Measurements from ENCODE around the gene PRKN.

PRKN gene

GRCh38 chr6:161971043-161971442 is 756.5 kb downstream of the PRKN start:
- no peaks in the 10 kb centered on the region for H3K36me3 ChIP-seq (ENCODE audit: control insufficient read depth, insufficient read depth, low read length)

GRCh38 chr6:161963634-161964234 is 763.8 kb downstream of the PRKN start:
- no peaks in the 10 kb centered on the region for H3K27me3 ChIP-seq (ENCODE audit: control insufficient read depth, insufficient read depth, low read length)
- no peaks in the 10 kb centered on the region for H3K4me1 ChIP-seq (ENCODE audit: control insufficient read depth, insufficient read depth, low read length)
- H3K27ac ChIP-seq (ENCODE audit: low read depth, low read length) = no peak overlapping the region
- H3K9ac ChIP-seq (ENCODE audit: low read length) = no peak overlapping the region
- H3K4me3 ChIP-seq (ENCODE audit: low read length) = no peak overlapping the region
- no peaks in the 10 kb centered on the region for H3K36me3 ChIP-seq (ENCODE audit: control insufficient read depth, insufficient read depth, low read length)

More at GRCh38 chr6:161971043-161971442, 756.5 kb downstream of the PRKN start:
- no peak overlapping the region for H3K9ac ChIP-seq (ENCODE audit: low read length)
- H3K27me3 ChIP-seq (ENCODE audit: control insufficient read depth, insufficient read depth, low read length) = no peaks in the 10 kb centered on the region
- H3K27ac ChIP-seq (ENCODE audit: low read depth, low read length) = no peak overlapping the region
- no peaks in the 10 kb centered on the region for H3K4me1 ChIP-seq (ENCODE audit: control insufficient read depth, insufficient read depth, low read length)
- no peak overlapping the region for H3K4me3 ChIP-seq (ENCODE audit: low read length)

DNA sequence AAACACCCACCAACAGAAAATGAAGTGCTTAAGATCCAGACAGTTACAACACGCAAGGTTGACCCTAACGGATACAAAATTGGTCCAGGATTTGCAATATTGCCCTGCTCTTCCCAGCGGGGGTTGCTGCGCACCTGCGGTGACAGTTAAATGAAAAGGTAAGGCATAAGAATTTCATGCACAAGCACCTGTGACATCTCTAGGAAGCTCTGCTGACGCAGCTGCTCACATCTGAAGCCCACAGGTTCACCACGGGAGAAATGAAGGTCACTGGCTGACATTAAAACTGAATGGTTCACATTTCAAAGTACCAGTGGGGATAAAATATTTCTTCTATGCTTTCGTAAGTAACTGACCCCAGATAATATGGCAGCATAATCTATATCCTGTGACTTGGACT is 764.4 kb downstream of the PRKN start:
- Histone ChIP-seq H3K27ac (ENCODE audit: low read depth, low read length) (no peak overlapping the region), H3K9ac (ENCODE audit: low read length) (no peak overlapping the region), H3K36me3 (ENCODE audit: control insufficient read depth, insufficient read depth, low read length) (no peaks in the 10 kb centered on the region), H3K27me3 (ENCODE audit: control insufficient read depth, insufficient read depth, low read length) (no peaks in the 10 kb centered on the region), H3K4me1 (ENCODE audit: control insufficient read depth, insufficient read depth, low read length) (no peaks in the 10 kb centered on the region), H3K4me3 (ENCODE audit: low read length) (no peak overlapping the region)

DNA sequence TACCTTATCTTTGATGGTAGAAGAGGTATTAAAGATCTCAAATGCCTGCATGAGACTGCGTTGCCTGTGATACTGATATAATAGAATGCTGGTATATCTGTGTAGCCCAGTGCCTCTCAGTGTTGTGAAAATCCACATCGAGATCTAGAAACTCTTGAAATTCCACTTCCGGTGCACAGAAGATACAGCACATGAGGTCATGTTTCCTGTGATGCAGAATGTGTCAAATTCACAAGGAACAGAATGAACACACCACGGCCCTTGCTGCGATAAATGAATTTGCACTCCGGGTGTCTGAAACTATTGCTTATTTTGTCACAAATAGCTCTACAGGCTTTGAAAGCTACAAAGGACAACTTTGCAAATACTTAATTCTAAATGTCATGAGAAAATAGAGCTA is 765.8 kb downstream of the PRKN start:
- no peak overlapping the region for H3K9ac ChIP-seq (ENCODE audit: low read length)
- no peaks in the 10 kb centered on the region for H3K27me3 ChIP-seq (ENCODE audit: control insufficient read depth, insufficient read depth, low read length)
- H3K36me3 ChIP-seq (ENCODE audit: control insufficient read depth, insufficient read depth, low read length) = no peaks in the 10 kb centered on the region
- no peak overlapping the region for H3K27ac ChIP-seq (ENCODE audit: low read depth, low read length)
- H3K4me1 ChIP-seq (ENCODE audit: control insufficient read depth, insufficient read depth, low read length) = no peaks in the 10 kb centered on the region
- no peak overlapping the region for H3K4me3 ChIP-seq (ENCODE audit: low read length)

- H3K9ac ChIP-seq (ENCODE audit: low read length) = no peak overlapping the region
- H3K27me3 ChIP-seq (ENCODE audit: control insufficient read depth, insufficient read depth, low read length) = no peaks in the 10 kb centered on the region
- no peaks in the 10 kb centered on the region for H3K4me1 ChIP-seq (ENCODE audit: control insufficient read depth, insufficient read depth, low read length)
- H3K4me3 ChIP-seq (ENCODE audit: low read length) = no peak overlapping the region
- no peaks in the 10 kb centered on the region for H3K36me3 ChIP-seq (ENCODE audit: control insufficient read depth, insufficient read depth, low read length)
- H3K27ac ChIP-seq (ENCODE audit: low read depth, low read length) = no peak overlapping the region
Observed at GRCh38 chr6:161961046-161961445, 766.5 kb downstream of the PRKN start.

DNA sequence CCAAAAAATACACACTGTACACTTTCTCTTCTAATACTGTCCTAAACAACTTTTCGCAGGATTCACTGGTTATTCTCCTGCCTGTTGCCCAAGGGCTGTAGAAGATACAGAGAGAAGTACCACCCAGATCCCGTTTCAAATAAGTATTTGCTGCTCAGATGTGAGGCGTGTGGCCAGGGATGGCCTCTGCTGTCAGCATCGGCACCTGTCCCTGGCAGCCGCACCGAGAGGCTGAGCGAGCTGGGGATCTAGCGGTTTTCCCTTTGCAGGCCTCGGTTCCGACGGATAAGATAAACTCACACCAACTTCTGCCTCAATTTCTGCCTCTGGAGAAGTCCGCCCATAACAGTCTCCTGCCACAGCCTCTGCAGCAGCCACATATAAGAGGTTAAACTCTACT is 768.5 kb downstream of the PRKN start:
- Histone ChIP-seq H3K4me3 (ENCODE audit: low read length) (no peak overlapping the region), H3K36me3 (ENCODE audit: control insufficient read depth, insufficient read depth, low read length) (no peaks in the 10 kb centered on the region), H3K27me3 (ENCODE audit: control insufficient read depth, insufficient read depth, low read length) (no peaks in the 10 kb centered on the region), H3K9ac (ENCODE audit: low read length) (no peak overlapping the region), H3K4me1 (ENCODE audit: control insufficient read depth, insufficient read depth, low read length) (no peaks in the 10 kb centered on the region), H3K27ac (ENCODE audit: low read depth, low read length) (no peak overlapping the region)

- Histone ChIP-seq H3K27ac (ENCODE audit: low read depth, low read length) (no peak overlapping the region), H3K27me3 (ENCODE audit: control insufficient read depth, insufficient read depth, low read length) (no peaks in the 10 kb centered on the region), H3K4me1 (ENCODE audit: control insufficient read depth, insufficient read depth, low read length) (no peaks in the 10 kb centered on the region), H3K36me3 (ENCODE audit: control insufficient read depth, insufficient read depth, low read length) (no peaks in the 10 kb centered on the region), H3K4me3 (ENCODE audit: low read length) (no peak overlapping the region), H3K9ac (ENCODE audit: low read length) (no peak overlapping the region)
Observed at GRCh38 chr6:161956082-161956481, 771.5 kb downstream of the PRKN start.

DNA sequence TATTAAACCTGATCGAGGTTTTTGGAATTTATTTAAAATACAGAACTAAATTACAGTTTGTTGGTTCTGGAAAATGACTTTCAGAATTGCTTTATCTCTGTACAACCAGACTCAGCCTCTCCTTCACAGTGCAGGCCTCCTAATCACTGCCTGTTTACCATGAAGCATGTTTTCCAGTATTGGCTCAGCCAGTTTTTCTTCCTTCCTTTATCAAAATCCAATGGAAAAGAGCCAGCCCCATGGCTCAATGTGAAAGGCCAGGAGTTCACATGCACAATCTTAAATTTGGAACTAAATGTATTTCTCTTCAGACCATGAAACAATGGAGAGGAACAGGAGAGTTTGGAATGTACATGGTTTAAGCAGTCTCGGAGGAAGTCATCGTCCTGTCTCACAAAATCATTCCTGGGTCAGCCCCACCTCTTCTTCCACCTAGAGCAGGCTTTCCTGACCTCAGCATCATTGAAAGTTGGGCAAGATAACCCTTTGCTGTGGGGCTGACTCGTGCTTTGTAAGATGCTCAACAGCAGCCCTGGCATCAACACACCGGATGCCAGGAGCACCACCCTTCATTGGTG is 772.8 kb downstream of the PRKN start:
- Histone ChIP-seq H3K27ac (ENCODE audit: low read depth, low read length) (no peak overlapping the region), H3K4me1 (ENCODE audit: control insufficient read depth, insufficient read depth, low read length) (no peaks in the 10 kb centered on the region), H3K9ac (ENCODE audit: low read length) (no peak overlapping the region), H3K4me3 (ENCODE audit: low read length) (no peak overlapping the region), H3K27me3 (ENCODE audit: control insufficient read depth, insufficient read depth, low read length) (no peaks in the 10 kb centered on the region), H3K36me3 (ENCODE audit: control insufficient read depth, insufficient read depth, low read length) (no peaks in the 10 kb centered on the region)

DNA sequence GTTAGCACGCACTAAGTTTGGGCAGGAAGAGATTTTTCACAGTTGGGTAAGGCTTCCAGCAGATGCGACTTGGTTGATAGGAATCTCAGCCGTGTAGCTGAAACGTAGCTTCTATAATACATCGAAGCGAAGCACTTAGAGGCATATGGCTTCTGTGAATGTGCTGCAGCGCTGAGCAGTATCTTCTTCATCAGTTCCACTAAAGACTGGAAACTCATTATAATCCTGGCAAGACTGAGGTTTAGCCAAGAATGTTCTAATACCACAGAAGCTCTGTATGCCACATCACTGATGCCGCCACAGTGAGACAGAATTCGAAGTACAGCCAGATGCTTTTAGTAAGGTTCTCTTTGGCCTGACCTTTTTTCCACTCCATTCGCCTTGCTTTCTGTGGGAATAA is 773.5 kb downstream of the PRKN start:
- H3K27me3 ChIP-seq (ENCODE audit: control insufficient read depth, insufficient read depth, low read length) = no peaks in the 10 kb centered on the region
- H3K4me1 ChIP-seq (ENCODE audit: control insufficient read depth, insufficient read depth, low read length) = no peaks in the 10 kb centered on the region
- H3K4me3 ChIP-seq (ENCODE audit: low read length) = no peak overlapping the region
- no peaks in the 10 kb centered on the region for H3K36me3 ChIP-seq (ENCODE audit: control insufficient read depth, insufficient read depth, low read length)
- no peak overlapping the region for H3K9ac ChIP-seq (ENCODE audit: low read length)
- H3K27ac ChIP-seq (ENCODE audit: low read depth, low read length) = no peak overlapping the region

GRCh38 chr6:161951126-161951525 is 776.4 kb downstream of the PRKN start:
- Histone ChIP-seq H3K36me3 (ENCODE audit: control insufficient read depth, insufficient read depth, low read length) (no peaks in the 10 kb centered on the region), H3K9ac (ENCODE audit: low read length) (no peak overlapping the region), H3K4me1 (ENCODE audit: control insufficient read depth, insufficient read depth, low read length) (no peaks in the 10 kb centered on the region), H3K27me3 (ENCODE audit: control insufficient read depth, insufficient read depth, low read length) (no peaks in the 10 kb centered on the region), H3K4me3 (ENCODE audit: low read length) (no peak overlapping the region), H3K27ac (ENCODE audit: low read depth, low read length) (no peak overlapping the region)

GRCh38 chr6:161949531-161949930 is 778.0 kb downstream of the PRKN start:
- H3K9ac ChIP-seq (ENCODE audit: low read length) = no peak overlapping the region
- H3K27me3 ChIP-seq (ENCODE audit: control insufficient read depth, insufficient read depth, low read length) = no peaks in the 10 kb centered on the region

GRCh38 chr6:161948462-161948861 is 779.1 kb downstream of the PRKN start:
- no peaks in the 10 kb centered on the region for H3K4me1 ChIP-seq (ENCODE audit: control insufficient read depth, insufficient read depth, low read length)
- H3K36me3 ChIP-seq (ENCODE audit: control insufficient read depth, insufficient read depth, low read length) = no peaks in the 10 kb centered on the region
- no peak overlapping the region for H3K4me3 ChIP-seq (ENCODE audit: low read length)
- no peaks in the 10 kb centered on the region for H3K27me3 ChIP-seq (ENCODE audit: control insufficient read depth, insufficient read depth, low read length)
- no peak overlapping the region for H3K9ac ChIP-seq (ENCODE audit: low read length)
- H3K27ac ChIP-seq (ENCODE audit: low read depth, low read length) = no peak overlapping the region

More at GRCh38 chr6:161949531-161949930, 778.0 kb downstream of the PRKN start:
- no peaks in the 10 kb centered on the region for H3K4me1 ChIP-seq (ENCODE audit: control insufficient read depth, insufficient read depth, low read length)
- no peak overlapping the region for H3K4me3 ChIP-seq (ENCODE audit: low read length)
- no peak overlapping the region for H3K27ac ChIP-seq (ENCODE audit: low read depth, low read length)
- no peaks in the 10 kb centered on the region for H3K36me3 ChIP-seq (ENCODE audit: control insufficient read depth, insufficient read depth, low read length)

DNA sequence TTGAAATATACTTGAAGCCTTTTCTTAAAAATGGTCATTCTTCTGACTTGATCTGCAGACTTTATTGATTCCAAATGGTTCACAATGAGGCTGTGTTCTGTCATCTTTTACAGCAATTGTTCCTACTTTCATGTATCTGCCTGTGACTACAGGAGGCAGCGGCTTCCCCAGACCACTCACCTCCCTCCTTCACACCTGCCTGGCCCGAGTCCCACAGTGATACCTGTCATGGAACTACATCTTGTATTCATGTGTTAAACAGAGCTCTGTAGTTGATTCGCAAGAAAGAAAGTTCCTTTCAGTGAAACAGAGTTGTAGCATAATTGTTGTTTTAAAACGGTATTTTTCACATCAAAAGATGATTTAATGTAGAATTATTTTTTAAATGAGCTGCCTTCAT is 780.2 kb downstream of the PRKN start:
- Histone ChIP-seq H3K27me3 (ENCODE audit: control insufficient read depth, insufficient read depth, low read length) (no peaks in the 10 kb centered on the region), H3K9ac (ENCODE audit: low read length) (no peak overlapping the region), H3K4me1 (ENCODE audit: control insufficient read depth, insufficient read depth, low read length) (no peaks in the 10 kb centered on the region), H3K36me3 (ENCODE audit: control insufficient read depth, insufficient read depth, low read length) (no peaks in the 10 kb centered on the region), H3K4me3 (ENCODE audit: low read length) (no peak overlapping the region), H3K27ac (ENCODE audit: low read depth, low read length) (no peak overlapping the region)
